Hypothalamus (tissue), 51 donors: Measurements from ENCODE around the gene IFNA10.
"Not testable (repeated sequence)": the region's sequence is repeated elsewhere in the genome, so short reads cannot be mapped to it uniquely, and the experiment has no call there.

ENCODE experiments used
- DNase-seq, 51 donors: peaks; one replicate each; lab custom pipeline; 2025; lab: John Stamatoyannopoulos, UW

The IFNA10 gene

GRCh38 chr9:21207043-21207442 lies at the start of gene IFNA10:
IFNA10 (minus strand) TSS chr9:21207143; CDS start chr9:21207097, 46 bp downstream.
- not testable (repeated sequence) for DNase-seq

- DNase-seq, result no peak
These were observed 48.7 kb upstream of the IFNA10 start for GRCh38 chr9:21255538-21256212.

GRCh38 chr9:21252721-21253547 lies 46.0 kb upstream of the IFNA10 start:
- peak in 13 of 51 donors; percentile 1 to 57 (median 11) for DNase-seq

GRCh38 chr9:21251638-21252037 lies 44.7 kb upstream of the IFNA10 start:
- DNase-seq, result no peak

GRCh38 chr9:21251190-21251589 lies 44.2 kb upstream of the IFNA10 start:
- DNase-seq, result no peak

GRCh38 chr9:21244836-21245235 lies 37.9 kb upstream of the IFNA10 start:
- DNase-seq, result no peak

- no peak for DNase-seq
These were observed 33.0 kb upstream of the IFNA10 start, which contains the start of gene IFNA14 for GRCh38 chr9:21239911-21240310. IFNA14 (minus strand) TSS chr9:21240005; CDS start chr9:21239935, 70 bp downstream.

- DNase-seq, result not testable (repeated sequence)
These were observed 29.4 kb upstream of the IFNA10 start for GRCh38 chr9:21236360-21236714.

GRCh38 chr9:21235468-21236359 lies 28.8 kb upstream of the IFNA10 start:
- DNase-seq, result peak in 14 of 51 donors; percentile 1 to 22 (median 9)

- DNase-seq, result no peak
These were observed 27.3 kb upstream of the IFNA10 start for GRCh38 chr9:21234153-21234687.

GRCh38 chr9:21233258-21233657 lies 26.3 kb upstream of the IFNA10 start:
- DNase-seq, result no peak

- DNase-seq, result no peak
These were observed 21.2 kb upstream of the IFNA10 start, which contains the start of gene IFNA17 for GRCh38 chr9:21228122-21228521. IFNA17 (minus strand) TSS chr9:21228222; CDS start chr9:21228173, 49 bp downstream.

GRCh38 chr9:21217211-21217610 lies 10.3 kb upstream of the IFNA10 start, which contains the start of gene IFNA16:
IFNA16 (minus strand) TSS chr9:21217311; CDS start chr9:21217305, 6 bp downstream.
- not testable (repeated sequence) for DNase-seq

GRCh38 chr9:21213411-21214326 lies 6.7 kb upstream of the IFNA10 start:
- not testable (repeated sequence) for DNase-seq

- not testable (repeated sequence) for DNase-seq
These were observed 5.2 kb upstream of the IFNA10 start for GRCh38 chr9:21212160-21212559.

- not testable (repeated sequence) for DNase-seq
These were observed 3.8 kb upstream of the IFNA10 start for GRCh38 chr9:21210782-21211181.

GRCh38 chr9:21210311-21210710 lies 3.4 kb upstream of the IFNA10 start:
- no peak for DNase-seq

- no peak for DNase-seq
These were observed 1.7 kb downstream of the IFNA10 start for GRCh38 chr9:21205204-21205603.

- DNase-seq, result not testable (repeated sequence)
These were observed 4.8 kb downstream of the IFNA10 start, which contains the start of gene IFNA7 for GRCh38 chr9:21202105-21202504. IFNA7 (minus strand) TSS chr9:21202205; CDS start chr9:21202165, 40 bp downstream.
